Measurements from ENCODE around the gene MYH8. TPM values are rescaled to one million over a fixed set of nuclear protein-coding genes. Genes with fewer than 3 reads are reported as not detected.

The MYH8 gene
- total RNA-seq (not detected), polyA plus RNA-seq (ENCODE audit: insufficient read length in 6 of 6) (not detected)
- long read RNA-seq, donor 1 = 0 reads
- long read RNA-seq, donor 2 = 0 reads
- long read RNA-seq, donor 3 = 0 reads
- long read RNA-seq, donor 4 = 0 reads
- long read RNA-seq, donor 5 = 0 reads
- long read RNA-seq, donor 6 = 0 reads
- long read RNA-seq, donor 7 = 0 reads
- long read RNA-seq, donor 8, partial matches to known transcripts = 16 of 16 reads
- long read RNA-seq, donor 8, other reads (novel, unspliced or antisense) = 0 of 16 reads
- long read RNA-seq, donor 9, partial matches to known transcripts = 13 of 13 reads
- long read RNA-seq, donor 9, other reads (novel, unspliced or antisense) = 0 of 13 reads
- long read RNA-seq, donor 10 = 0 reads
- long read RNA-seq, donor 11 = 0 reads
- long read RNA-seq, donor 12 = 0 reads

DNA sequence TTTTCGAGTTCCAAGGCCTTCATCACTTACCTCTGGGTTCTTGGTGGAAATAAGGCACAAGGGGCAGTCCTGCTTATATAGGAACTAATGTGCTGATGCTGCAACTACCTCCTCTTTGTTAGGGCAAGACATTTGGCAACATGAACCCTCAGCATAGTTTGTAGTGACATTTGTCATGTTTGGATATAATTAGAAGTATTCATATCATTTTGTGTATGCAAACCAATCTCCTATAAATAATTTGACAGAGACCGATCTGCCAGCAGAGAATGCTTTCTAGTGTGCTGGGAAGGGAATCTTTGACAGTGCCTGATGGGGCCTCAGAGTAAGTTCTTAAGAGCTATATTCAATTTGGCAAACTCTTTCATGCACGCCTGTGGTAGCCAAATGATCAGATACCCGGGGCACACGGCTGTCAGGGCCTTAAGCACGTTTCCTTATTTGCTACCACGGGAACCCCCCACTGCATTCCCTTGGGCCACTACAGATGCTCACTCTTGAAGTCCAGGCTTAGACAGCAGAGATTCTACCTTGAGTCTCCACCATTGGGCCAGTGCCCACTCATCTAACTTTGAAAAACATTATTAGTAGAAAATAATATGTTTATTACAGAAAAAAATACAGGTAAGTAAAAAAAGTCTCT, at the start of gene MYH8:
TSS of gene MYH8 (minus strand) at position 51 of the 643 bp plus-strand sequence. CDS start 1,723 bp downstream, outside the sequence.
- H3K4me1 ChIP-seq = no peaks in the 10 kb centered on the region
- H3K27ac ChIP-seq = no peak within 1 kb of the TSS
- H3K4me3 ChIP-seq = no peak within 1 kb of the TSS
- no peaks in the 10 kb centered on the region for H3K9me3 ChIP-seq
- no peak for ATAC-seq
- H3K27me3 ChIP-seq = no peaks in the 10 kb centered on the region
- H3K36me3 ChIP-seq = no peaks in the 10 kb centered on the region
- no peak for DNase-seq
- intact Hi-C loops (cut with DNase I) = no loop called here
- TF ChIP-seq, protein P1, sequence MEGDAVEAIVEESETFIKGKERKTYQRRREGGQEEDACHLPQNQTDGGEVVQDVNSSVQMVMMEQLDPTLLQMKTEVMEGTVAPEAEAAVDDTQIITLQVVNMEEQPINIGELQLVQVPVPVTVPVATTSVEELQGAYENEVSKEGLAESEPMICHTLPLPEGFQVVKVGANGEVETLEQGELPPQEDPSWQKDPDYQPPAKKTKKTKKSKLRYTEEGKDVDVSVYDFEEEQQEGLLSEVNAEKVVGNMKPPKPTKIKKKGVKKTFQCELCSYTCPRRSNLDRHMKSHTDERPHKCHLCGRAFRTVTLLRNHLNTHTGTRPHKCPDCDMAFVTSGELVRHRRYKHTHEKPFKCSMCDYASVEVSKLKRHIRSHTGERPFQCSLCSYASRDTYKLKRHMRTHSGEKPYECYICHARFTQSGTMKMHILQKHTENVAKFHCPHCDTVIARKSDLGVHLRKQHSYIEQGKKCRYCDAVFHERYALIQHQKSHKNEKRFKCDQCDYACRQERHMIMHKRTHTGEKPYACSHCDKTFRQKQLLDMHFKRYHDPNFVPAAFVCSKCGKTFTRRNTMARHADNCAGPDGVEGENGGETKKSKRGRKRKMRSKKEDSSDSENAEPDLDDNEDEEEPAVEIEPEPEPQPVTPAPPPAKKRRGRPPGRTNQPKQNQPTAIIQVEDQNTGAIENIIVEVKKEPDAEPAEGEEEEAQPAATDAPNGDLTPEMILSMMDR (IDR thresholded peaks at IDR 0.05) = no peak

DNA sequence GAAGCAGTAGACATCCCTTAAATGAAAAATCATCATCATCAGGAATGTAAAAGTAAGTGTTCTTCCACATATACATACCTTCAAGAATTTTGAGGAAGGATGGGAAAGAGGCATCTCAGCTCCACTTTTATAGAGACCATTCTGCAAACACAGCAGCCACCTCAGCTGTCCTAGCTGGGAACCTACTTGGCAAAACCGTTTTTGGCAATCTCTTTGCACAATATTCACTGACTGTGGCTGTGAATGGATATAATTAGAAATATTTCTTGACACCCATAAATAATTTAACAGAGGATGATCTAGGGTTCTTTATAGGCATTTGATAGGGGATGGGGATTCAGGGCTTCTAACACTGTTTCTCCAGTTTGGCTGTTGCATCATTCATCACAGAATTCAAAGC, 47.7 kb upstream of the MYH8 start, which contains the start of gene MYH4:
TSS of gene MYH4 (minus strand) at position 101 of the 400 bp plus-strand sequence. CDS start 2,814 bp downstream, outside the sequence.
- Histone ChIP-seq H3K4me3 (no peak within 1 kb of the TSS), H3K4me1 (no peaks in the 10 kb centered on the region), H3K27me3 (no peaks in the 10 kb centered on the region), H3K27ac (no peak within 1 kb of the TSS), H3K9me3 (no peaks in the 10 kb centered on the region), H3K36me3 (no peaks in the 10 kb centered on the region)
- TF ChIP-seq, protein P1 (IDR thresholded peaks at IDR 0.05) = no peak
- DNase-seq (no peak), ATAC-seq (no peak)
- intact Hi-C loops (cut with DNase I) = no loop called here

DNA sequence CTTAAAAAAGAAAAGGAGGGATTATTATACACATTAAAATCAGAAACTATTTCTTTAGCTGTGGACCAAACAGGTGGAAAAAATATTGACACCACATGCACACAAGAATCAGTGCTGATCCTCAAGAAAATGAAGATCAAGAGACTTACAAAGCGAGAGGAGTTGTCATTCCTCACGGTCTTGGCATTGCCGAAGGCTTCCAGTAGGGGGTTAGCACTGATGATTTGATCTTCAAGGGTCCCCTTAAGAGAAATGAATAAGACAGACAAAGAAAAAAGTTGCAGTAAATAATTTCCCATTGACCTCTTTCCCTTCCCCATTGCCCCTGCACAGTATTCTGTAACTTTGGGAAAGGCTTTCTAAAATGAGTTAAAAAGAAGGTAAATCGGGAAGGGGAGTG, 41.7 kb upstream of the MYH8 start:
- TF ChIP-seq, protein P1 (IDR thresholded peaks at IDR 0.05) = no peak
- intact Hi-C loops (cut with DNase I) = no loop called here
- Histone ChIP-seq H3K4me3 (no peak overlapping the region), H3K36me3 (no peaks in the 10 kb centered on the region), H3K27me3 (no peaks in the 10 kb centered on the region), H3K4me1 (no peaks in the 10 kb centered on the region), H3K9me3 (no peaks in the 10 kb centered on the region), H3K27ac (no peak overlapping the region)
- DNase-seq (no peak), ATAC-seq (no peak)

DNA sequence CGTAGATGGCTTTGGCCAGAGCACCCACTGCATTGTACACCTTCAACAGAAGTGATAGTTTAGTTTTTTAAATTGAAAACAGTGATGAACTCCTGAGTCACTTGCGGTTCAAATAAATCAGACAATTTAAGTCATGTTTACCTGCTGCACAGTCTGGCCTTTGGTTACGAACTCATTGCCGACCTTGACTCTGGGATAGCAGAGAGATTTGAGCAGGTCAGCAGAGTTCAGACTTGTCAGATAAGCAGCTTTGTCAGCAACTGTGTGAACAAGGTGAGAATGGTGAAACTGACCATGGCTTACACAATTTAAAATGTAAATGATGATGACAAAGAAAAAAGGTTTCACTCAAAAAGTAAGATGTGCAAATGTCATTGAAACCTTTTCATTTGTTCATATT, 38.3 kb upstream of the MYH8 start:
- Histone ChIP-seq H3K27me3 (no peaks in the 10 kb centered on the region), H3K9me3 (no peaks in the 10 kb centered on the region), H3K4me3 (no peak overlapping the region), H3K36me3 (no peaks in the 10 kb centered on the region), H3K27ac (no peak overlapping the region), H3K4me1 (no peaks in the 10 kb centered on the region)
- DNase-seq (no peak), ATAC-seq (no peak)
- TF ChIP-seq, protein P1 (IDR thresholded peaks at IDR 0.05) = no peak
- intact Hi-C loops (cut with DNase I) = no loop called here

DNA sequence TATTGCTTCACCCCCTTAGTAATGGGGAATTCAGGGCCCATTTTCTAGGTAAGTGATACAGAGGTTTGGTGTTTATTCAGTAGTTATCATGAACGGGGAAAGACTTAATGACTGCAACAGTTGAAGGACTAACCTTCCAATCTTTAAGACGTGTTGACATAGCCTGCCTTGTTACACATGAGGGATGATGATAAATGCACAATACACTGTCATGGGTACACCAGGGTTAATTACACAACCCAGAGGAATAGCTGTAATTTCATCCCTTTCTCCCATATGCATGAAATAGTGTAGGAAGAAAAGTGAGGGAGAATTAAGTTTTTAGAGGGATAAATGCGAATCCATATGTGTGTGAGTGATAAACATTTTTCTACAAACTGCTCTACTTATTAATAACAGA, 37.0 kb upstream of the MYH8 start:
- H3K36me3 ChIP-seq = no peaks in the 10 kb centered on the region
- ATAC-seq (no peak), DNase-seq (no peak)
- H3K4me3 ChIP-seq = no peak overlapping the region
- H3K27me3 ChIP-seq = no peaks in the 10 kb centered on the region
- H3K9me3 ChIP-seq = no peaks in the 10 kb centered on the region
- TF ChIP-seq, protein P1 (IDR thresholded peaks at IDR 0.05) = no peak
- intact Hi-C loops (cut with DNase I) = no loop called here
- no peaks in the 10 kb centered on the region for H3K4me1 ChIP-seq
- H3K27ac ChIP-seq = no peak overlapping the region

Data from left lung (tissue), 14 donors.